AG09319 (cell line): Measurements from ENCODE around the gene ADPRHL1.

Experiments used
- DNase-seq: peaks from one replicate; pipeline ENCODE4 v3.0.0-alpha.2; 2010; ENCODE audit warnings: low read depth; ENCODE audit errors: extremely low read depth
- CTCF ChIP-seq: IDR thresholded peaks from 2 replicates; pipeline ENCODE4 v1.5.1; 2011; ENCODE audit warnings: low read depth, mild to moderate bottlenecking, inconsistent platforms, low read length, moderate library complexity

ADPRHL1 gene

DNA sequence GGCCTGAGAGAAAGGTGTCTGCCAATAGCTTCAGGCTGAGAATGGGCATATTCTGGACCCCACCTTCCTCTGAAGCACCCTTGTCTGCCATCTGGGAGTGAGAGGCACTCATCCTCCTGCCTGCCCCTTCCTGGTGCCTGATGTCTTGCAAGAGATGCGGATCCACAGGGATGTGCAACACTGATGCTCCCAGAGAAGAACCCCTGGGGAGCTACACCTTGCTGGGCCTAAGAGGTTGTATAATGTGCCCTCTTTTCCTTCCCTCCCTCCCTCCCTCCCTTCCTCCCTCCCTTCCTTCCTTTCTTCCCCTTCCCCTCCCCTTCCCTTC lies 34.6 kb downstream of the ADPRHL1 start:
- no peak for TF ChIP-seq CTCF
- DNase-seq = no peak

GRCh38 chr13:113417836-113418721 lies 35.2 kb downstream of the ADPRHL1 start:
- TF ChIP-seq CTCF = no peak
- DNase-seq = no peak

DNA sequence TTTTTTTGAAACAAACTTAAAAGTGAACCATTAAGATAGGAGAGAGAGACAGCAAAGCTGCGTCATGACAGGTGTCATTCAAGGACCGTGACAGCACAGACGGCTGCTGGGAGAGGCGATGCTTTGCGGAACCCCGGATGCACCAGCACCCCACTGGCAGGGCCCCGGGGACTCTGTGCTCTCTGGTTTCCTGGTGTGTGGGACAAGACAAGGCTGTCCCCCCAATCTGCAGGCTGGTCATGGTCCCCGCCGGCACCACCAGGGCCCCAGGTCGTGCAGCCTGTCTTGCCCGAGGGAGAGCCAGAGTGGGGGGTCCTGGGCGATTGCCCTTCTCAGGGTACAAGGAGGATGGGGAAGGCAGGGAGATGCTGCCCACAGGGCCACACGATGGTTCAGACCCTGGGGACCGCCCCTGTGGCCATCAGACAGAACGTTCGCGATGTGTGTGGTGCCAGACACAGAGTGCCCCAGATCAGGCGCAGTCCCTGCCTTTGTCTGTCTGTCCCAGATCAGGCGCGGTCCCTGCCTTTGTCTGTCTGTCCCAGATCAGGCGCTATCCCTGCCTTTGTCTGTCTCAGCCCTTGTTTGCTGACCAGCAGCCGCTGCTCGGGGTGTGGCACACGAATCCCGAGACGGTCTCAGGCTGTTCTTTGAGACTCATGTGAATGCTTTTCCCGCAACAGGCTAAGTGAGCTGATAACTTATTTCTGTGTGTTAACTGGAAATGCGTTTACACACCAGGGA lies 36.1 kb downstream of the ADPRHL1 start:
- no peak for TF ChIP-seq CTCF
- no peak for DNase-seq

- no peak for DNase-seq
Observed at GRCh38 chr13:113415825-113416224, 37.5 kb downstream of the ADPRHL1 start.

DNA sequence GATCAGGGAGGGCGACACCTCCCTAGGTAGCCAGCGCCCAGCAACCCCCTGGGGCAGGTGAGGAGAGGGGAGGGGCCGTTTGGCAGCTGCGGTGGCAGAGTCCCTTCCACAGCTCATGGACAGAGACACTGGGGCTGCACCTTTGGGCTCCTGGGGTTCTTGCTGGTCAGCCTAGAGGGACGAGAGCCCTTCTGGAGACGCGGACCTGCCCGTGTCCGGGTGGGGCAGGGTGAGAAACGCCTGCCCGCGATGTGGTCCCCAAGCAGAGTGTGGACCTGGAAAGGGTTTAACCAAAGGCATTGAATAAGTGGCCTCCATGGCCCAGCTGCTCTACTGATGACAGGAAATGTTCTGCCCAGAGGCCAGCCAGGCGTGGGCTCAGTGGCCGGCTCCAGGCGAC lies 38.3 kb downstream of the ADPRHL1 start:
- no peak for TF ChIP-seq CTCF
- no peak for DNase-seq

More at GRCh38 chr13:113415825-113416224, 37.5 kb downstream of the ADPRHL1 start:
- no peak for TF ChIP-seq CTCF

GRCh38 chr13:113414335-113414734 lies 39.0 kb downstream of the ADPRHL1 start:
- DNase-seq = no peak
- TF ChIP-seq CTCF = no peak

DNA sequence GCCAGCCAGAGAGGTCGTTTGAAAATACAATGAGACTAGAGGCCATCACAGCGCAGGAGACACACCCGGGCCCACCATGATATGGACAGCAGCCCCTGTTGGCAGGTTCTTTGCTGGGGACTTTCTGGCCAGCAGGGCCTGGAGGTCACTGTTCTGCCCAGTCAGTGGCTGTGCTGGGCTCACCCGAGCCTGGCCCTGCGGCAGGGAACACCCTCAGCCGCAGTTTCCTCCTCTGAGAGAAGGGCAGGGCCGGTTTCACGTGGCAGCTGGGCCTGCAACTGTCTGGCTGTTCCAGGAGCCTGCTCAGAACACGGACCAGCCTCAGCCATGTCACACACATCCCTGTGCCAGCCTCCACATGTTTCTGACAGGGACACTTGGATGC lies 39.4 kb downstream of the ADPRHL1 start:
- DNase-seq = no peak
- no peak for TF ChIP-seq CTCF
